GM18867 (cell line): ENCODE results near the gene MOXD1.

Experiments used
- ATAC-seq: cut with Tn5 transposase; IDR thresholded peaks from one replicate; pipeline ENCODE4 v1.9.1; 2021; ENCODE audit warnings: mild to moderate bottlenecking, moderate library complexity; ENCODE audit not compliant: unreplicated experiment

The MOXD1 gene

GRCh38 chr6:132400555-132400882, 756 bp downstream of the MOXD1 start:
- ATAC-seq, result no peak

DNA sequence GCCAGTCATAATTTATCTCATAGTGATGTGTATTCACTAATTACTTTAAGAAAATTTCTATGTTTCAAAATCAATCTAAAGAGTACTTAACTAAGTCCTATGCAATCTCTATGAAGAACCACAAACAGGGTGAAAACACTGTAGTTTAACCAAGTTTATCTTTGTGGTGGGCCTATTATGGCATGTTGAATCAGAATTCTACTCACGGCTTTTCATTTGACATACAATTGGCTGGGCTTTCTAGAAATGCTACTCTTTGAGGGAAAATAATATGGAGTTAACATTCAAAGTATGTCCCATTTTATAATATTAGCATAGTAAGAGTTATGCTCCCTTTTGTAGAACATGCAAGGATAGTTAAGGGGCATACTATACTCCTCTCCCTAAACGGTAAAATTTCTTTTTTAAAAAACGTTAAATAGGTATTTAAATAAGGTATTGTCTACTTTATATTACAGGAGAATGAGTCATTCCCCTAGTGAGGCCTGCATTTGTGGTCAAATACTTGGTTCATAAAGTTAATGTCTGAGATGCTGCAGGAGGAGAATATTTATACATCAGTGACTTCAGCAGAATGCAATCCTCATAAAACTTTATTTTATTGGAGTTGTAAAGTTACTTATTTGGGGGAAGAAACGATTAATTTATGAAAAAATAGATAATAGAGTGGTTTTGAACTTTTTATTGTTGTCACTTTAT, 1.8 kb downstream of the MOXD1 start:
- ATAC-seq, result no peak

DNA sequence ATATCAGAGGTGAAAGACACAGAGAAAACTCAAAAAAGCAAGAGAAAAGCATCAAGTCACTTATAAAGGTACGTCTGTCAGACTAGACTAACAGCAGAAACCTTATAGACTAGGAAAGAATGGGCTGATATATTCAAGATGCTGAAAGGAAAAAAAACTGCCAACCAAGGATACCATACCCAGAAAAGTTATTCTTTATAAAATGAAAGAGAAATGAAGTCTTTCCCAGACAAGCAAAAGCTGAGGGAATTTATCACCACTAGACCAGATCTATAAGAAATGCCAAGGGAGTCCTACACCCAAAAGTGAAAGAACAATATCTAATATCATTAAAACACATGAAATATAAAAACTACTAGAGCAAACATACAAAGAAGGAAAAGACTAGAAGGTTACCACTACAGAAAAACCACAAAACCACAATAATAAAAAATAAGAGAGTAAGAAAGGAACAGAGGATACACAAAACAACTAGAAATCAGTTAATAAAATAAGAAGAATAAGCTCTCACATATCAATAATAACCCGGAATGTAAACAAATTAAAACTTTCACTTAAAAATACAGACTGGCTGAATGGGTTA, 6.2 kb downstream of the MOXD1 start:
- ATAC-seq, result no peak

GRCh38 chr6:132392792-132393191, 8.5 kb downstream of the MOXD1 start:
- no peak for ATAC-seq

- ATAC-seq, result no peak
Measured at GRCh38 chr6:132392270-132392646, 9.0 kb downstream of the MOXD1 start.

DNA sequence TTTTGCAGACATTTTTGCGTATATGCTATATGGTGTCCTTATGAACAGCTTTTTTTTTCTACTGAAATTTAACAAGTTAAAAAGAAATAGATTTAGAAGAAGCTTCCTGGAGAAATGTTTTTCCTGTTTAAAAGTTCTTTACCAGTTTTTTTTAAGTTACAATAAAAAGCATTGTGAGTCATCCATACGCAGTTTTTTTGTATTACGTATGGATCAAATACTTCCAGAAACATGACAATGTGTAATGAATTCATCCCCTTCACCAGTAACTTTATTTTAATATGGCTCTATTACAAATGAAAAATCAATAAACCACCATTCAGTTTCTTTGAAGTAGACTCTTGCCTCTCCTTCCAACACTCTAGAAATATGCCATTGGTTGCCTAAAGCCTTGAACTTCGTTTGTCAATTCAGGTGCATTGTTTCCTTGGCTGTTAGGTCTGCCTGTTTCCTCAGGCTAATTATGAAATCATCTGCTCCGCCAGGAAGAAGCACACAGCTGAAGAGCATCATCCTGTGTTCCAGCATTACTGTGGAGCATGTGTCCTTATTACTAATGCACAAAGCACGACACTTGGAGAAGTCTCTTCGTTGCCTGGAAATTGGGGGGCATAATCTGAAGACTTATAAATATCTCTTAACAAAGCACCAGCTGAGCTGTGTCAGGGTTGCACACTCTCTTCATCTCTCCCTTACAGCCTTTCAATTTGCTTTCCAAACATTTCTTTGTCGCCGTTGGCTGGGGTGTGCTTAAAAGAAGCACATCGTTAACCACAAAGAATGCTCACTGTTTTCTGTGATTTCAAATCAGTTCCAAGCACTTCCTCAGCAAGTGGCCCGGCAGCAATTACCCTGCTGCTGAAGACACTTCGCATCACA, 9.6 kb downstream of the MOXD1 start:
- no peak for ATAC-seq

DNA sequence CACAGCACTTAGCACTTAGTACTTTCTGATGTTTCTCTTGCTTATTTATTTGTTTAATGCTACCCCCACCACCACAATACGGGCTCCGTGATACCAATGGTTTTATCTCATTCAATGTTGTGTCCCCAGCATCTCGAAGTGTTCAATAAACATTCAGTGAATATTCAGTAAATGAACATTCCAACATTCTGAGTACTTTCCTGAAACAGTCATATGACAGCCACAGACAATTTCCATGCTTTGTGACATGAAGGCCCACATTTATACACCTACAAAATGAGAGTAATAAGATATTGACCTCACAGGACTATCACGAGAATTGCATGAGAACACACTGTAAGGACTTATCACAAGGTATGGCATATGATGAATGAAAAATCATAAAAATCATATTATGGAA, 10.8 kb downstream of the MOXD1 start:
- no peak for ATAC-seq

- no peak for ATAC-seq
Measured at GRCh38 chr6:132390017-132390416, 11.3 kb downstream of the MOXD1 start.

DNA sequence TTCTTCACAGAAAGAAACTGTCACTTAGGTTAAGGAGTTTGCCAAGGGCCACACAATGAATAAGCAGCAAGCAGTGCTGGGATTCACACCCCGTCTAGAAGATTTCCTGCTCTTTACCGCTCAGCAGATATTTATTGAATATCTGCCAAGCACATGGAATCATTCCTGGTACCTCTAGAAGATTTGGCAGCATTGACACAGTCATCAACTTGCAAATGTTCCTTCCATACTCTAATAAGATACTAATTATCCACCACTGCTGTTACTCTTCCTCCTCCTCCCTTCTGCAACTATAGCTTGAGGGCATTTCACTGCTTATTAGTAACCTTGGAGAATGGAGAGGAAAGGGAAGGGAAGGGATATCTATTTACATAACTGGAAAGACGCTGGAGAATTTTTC, 13.0 kb downstream of the MOXD1 start:
- no peak for ATAC-seq

- ATAC-seq, result no peak
Measured at GRCh38 chr6:132382630-132383175, 18.6 kb downstream of the MOXD1 start.

DNA sequence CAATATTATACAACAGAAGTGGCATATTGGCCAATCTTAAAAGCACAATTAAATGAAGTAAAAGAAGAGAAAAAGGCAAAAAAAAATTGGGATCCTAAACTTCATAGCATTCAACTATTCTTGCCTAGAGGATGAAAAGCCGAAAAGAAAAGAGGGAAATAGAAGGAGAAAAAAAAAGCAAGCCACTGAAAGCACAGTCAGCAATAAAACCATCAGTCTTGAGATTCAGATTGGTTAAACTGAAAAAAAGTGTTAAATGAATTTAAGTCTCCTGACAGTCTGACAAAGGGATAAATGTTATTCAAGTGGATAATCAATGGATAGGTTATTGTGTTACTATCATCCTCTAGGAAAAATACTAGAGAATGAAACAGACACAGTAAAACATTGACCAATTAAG, 19.9 kb downstream of the MOXD1 start:
- no peak for ATAC-seq

GRCh38 chr6:132380358-132381029, 20.8 kb downstream of the MOXD1 start:
- ATAC-seq, result no peak

DNA sequence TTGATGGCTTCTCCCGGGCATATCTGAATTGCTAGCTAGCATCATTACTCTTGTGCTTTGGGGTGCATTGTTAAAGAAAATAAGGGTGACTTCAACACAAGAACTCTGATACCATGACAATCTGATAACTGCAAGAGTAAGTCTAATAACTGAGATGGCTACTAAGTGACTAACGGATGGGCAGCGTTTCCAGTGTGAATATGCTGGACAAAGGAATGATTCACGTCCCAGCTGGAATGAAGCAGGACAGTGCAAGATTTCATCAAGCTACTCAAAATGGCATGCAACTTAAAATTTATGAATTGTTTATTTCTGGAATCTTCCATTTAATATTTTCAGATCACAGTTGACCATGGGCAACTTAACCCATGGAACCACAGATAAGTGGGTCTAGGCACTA, 31.7 kb downstream of the MOXD1 start:
- ATAC-seq, result no peak

DNA sequence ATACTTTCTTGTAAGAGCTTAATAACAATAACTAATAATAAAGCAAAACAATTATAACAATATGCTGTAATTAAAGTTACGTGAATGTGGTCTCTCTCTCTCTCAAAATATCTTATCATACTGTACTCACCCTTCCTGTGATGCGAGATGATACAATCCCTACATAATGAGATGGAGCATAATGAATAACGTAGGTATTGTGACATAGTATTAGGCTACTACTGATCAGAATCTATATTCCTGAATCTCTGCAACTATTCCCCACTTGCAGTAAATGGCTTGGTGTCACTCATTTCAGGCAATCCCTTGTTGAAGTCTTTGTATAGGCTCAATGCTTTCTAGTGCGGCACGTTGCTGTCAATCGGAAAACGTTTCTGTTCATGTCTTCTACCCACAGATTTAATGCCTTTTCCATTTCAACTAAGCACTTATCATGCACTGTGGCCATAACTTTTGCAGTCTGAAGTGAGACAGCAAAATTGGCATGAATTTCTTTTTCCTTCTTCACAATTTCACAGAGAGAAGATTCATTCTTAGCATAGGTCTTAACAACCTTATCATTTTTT, 32.3 kb downstream of the MOXD1 start:
- no peak for ATAC-seq

DNA sequence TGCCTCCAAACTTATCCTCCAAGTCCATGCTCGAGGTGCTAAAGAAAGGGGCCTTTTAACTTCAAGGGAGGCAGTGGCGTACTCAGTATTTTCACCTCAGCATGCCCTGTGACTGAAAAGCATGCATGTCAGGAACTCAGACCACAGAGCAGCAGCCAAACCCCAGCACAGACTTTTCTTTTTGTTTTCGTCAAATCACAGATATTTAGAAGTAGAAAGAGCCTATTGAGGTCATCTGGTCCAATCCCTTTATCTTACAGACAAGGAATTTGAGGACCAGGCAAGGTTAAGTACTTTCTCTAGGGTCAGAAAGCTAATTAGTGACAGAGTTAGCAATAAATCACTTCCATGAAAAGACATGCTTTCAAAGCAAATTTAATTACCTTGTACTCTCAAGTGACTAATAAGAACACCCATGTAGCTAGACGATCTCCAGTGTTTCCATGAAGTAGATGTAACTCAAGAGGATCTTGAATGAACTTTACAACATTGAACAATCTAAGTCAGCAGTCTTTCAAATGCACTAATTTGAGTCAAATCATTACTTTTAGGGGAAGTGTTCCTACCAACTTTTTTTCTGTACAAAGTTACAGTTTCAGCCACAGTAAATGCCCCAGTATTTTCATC, 35.9 kb downstream of the MOXD1 start:
- ATAC-seq, result peak; percentile 95

GRCh38 chr6:132364306-132365074, 36.8 kb downstream of the MOXD1 start:
- no peak for ATAC-seq

GRCh38 chr6:132362442-132363185, 38.7 kb downstream of the MOXD1 start:
- ATAC-seq, result no peak

GRCh38 chr6:132361101-132361500, 40.2 kb downstream of the MOXD1 start:
- ATAC-seq, result no peak

DNA sequence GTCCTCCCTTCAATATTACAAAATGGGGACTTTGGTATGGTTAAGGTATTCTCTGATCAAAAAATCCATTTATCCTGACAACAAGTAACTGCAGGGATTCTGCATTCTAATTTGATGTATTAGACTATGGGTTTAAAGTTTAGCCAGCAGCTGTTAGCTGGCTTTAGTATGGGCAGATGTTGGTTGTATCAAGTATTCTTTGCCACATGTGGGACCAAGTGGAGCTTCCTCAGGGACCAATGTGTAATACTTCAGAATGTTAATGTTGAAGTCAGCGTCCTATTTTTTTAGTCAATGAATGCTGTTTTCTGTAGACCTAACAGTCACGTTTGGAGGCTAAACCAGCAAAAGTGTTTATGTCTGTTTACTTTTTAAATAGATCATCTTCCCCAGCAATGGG, 41.4 kb downstream of the MOXD1 start:
- no peak for ATAC-seq
